OCI-LY7 (cell line): Measurements from ENCODE around the gene ATL2.

Source experiments
- EZH2phosphoT487 ChIP-seq: fragments of 200-600 bp; sonication (generic); IDR thresholded peaks from 2 replicates; pipeline ENCODE4 v1.6.1; 2018; ENCODE audit warnings: low read depth, borderline replicate concordance, mild to moderate bottlenecking, mixed run types, antibody characterized with exemption, low read length, moderate library complexity, mixed read lengths
- TF ChIP-seq, protein P1 (sequence below): fragments of 200-600 bp; sonication (generic); conservative IDR thresholded peaks from 2 replicates; pipeline ENCODE4 v1.5.1; 2014; ENCODE audit warnings: mild to moderate bottlenecking, antibody characterized with exemption, low read length, moderate library complexity, mixed read lengths

DNA sequence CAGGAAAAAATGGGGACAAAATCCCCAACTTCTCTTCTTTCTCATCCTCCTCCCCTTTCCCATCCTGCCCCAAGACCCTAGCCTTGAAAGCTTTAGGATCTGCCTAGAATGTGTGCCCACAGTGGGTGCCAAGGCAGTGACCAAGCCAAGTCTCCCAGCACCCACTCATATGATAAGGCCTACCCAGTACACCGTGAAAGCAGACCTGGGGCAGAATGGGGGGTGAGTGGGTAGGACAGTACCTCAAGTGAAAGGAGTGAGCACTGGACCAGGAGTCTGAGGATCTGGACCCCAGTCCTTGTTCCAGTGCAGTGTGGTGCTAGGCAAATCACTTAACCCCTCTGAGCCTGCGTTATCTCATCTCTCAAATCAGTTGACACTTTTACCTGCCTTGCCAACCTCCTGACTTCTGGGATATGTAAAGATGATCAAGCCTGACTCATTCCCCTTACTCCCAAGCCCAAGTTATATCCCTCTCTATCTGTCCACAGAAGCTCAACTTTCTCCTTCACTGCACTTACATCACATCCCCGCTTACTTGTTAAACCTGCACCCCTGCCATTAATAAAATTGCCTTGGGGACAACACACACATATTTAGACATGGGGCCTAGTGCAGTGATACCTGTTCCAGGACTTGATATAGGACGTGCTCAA is 109.7 kb downstream of the ATL2 start:
- TF ChIP-seq, protein P1, sequence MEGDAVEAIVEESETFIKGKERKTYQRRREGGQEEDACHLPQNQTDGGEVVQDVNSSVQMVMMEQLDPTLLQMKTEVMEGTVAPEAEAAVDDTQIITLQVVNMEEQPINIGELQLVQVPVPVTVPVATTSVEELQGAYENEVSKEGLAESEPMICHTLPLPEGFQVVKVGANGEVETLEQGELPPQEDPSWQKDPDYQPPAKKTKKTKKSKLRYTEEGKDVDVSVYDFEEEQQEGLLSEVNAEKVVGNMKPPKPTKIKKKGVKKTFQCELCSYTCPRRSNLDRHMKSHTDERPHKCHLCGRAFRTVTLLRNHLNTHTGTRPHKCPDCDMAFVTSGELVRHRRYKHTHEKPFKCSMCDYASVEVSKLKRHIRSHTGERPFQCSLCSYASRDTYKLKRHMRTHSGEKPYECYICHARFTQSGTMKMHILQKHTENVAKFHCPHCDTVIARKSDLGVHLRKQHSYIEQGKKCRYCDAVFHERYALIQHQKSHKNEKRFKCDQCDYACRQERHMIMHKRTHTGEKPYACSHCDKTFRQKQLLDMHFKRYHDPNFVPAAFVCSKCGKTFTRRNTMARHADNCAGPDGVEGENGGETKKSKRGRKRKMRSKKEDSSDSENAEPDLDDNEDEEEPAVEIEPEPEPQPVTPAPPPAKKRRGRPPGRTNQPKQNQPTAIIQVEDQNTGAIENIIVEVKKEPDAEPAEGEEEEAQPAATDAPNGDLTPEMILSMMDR, result no peak
- TF ChIP-seq EZH2phosphoT487, result no peak
